Tibial nerve (tissue), 4 donors: ENCODE measurements around the gene PRR30. TPM values are rescaled to one million over a fixed set of nuclear protein-coding genes. Genes with fewer than 3 reads are reported as not detected.

Source experiments
- DNase-seq, 2 donors: peaks; one replicate each; pipeline ENCODE4 v3.0.0-alpha.2; 2019; ENCODE audit warnings: low spot score in 2 of 2
- H3K27ac ChIP-seq, 4 donors: fragments of 200-600 bp; sonication (generic) in 3 of 4; one replicate each; pipeline ENCODE4 v1.5.1; 2017 to 2019; ENCODE audit warnings: mild to moderate bottlenecking in 1 of 4
- H3K27me3 ChIP-seq, 2 donors: fragments of 200-600 bp; sonication (generic) in 1 of 2; one replicate each; pipeline versions ENCODE4 v1.5.1 to v1.6.0; 2017 to 2019
- H3K36me3 ChIP-seq, 3 donors: fragments of 200-600 bp; sonication (generic); one replicate each; pipeline ENCODE4 v1.5.1; 2018 to 2019
- H3K4me1 ChIP-seq, 4 donors: fragments of 200-600 bp; sonication (generic) in 3 of 4; one replicate each; pipeline ENCODE4 v1.5.1; 2017 to 2019
- H3K4me3 ChIP-seq, 4 donors: fragments of 200-600 bp; sonication (generic) in 3 of 4; one replicate each; pipeline ENCODE4 v1.5.1; 2017 to 2019; ENCODE audit warnings: mild to moderate bottlenecking in 1 of 4, moderate library complexity in 1 of 4
- H3K9me3 ChIP-seq, 4 donors: fragments of 200-600 bp; sonication (generic) in 3 of 4; one replicate each; pipeline ENCODE4 v1.5.1; 2017 to 2019
- EP300 ChIP-seq, 2 donors: sonication (generic); formaldehyde crosslinking; IDR thresholded peaks; one replicate each; pipeline ENCODE4 v1.6.1; 2017; ENCODE audit warnings: antibody characterized with exemption in 2 of 2, mild to moderate bottlenecking in 1 of 2
- POLR2A ChIP-seq, 2 donors: fragments of 450-650 bp; IDR thresholded peaks; one replicate each; pipeline ENCODE4 v1.6.1; 2017; ENCODE audit warnings: antibody characterized with exemption in 2 of 2, mild to moderate bottlenecking in 2 of 2, moderate library complexity in 2 of 2
- WGBS, 2 donors: methylation state at CpG; one replicate each; pipeline ENCODE4 v1.1.5; 2018; 5-methylcytosine and 5-hydroxymethylcytosine counted together
- total RNA-seq, 4 donors: library from RNA; depleted of rRNA; stranded (reverse); fragments of >200 nt; gene quantifications; one replicate each; pipeline ENCODE4 v1.1.0, GENCODE V29; 2016
- TF ChIP-seq, protein P1 (sequence below), 5 experiments: fragments of 200-600 bp in 3 of 5; fragments of 450-650 bp in 2 of 5; sonication (generic) in 3 of 5; IDR thresholded peaks; one replicate each; pipeline ENCODE4 v1.5.1; 2016 to 2019; ENCODE audit warnings: antibody characterized with exemption in 5 of 5, mild to moderate bottlenecking in 3 of 5, moderate library complexity in 2 of 5

The PRR30 gene
- total RNA-seq, 4 donors from 2014 or later = not detected

DNA sequence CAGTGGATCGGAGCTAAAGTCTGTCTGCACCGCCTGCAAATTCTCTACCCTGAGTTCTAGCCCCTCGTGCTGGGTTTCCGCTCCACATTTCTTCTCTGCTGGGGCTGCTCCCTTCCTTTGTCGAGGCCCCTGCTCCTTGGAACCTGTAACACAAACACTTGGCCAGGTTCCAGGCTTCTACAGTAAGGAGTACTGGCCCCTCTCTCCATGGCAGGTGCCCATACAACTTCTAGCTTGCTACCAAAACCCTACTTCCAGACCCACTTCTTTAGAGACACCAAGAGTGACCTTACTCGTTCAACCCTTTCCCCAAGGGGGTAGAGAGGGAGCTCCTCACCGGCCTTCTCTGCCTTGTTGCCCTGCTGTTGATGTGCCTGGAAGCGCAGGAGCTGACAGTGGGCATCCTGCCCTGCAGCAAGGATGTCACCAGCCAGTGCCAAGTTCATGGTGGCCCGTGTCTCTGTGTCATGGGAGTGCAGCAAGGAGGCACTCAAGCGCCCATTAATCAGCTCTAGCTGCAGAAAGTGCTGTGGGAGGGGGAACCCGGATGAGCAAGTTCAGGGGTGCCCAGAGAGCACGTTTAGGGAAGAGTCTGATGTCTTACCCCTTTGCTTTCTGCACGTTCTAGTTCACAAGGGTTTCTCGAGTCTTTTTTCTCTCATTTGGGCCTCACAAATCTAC lies 5.9 kb downstream of the PRR30 start:
- TF ChIP-seq, protein P1, sequence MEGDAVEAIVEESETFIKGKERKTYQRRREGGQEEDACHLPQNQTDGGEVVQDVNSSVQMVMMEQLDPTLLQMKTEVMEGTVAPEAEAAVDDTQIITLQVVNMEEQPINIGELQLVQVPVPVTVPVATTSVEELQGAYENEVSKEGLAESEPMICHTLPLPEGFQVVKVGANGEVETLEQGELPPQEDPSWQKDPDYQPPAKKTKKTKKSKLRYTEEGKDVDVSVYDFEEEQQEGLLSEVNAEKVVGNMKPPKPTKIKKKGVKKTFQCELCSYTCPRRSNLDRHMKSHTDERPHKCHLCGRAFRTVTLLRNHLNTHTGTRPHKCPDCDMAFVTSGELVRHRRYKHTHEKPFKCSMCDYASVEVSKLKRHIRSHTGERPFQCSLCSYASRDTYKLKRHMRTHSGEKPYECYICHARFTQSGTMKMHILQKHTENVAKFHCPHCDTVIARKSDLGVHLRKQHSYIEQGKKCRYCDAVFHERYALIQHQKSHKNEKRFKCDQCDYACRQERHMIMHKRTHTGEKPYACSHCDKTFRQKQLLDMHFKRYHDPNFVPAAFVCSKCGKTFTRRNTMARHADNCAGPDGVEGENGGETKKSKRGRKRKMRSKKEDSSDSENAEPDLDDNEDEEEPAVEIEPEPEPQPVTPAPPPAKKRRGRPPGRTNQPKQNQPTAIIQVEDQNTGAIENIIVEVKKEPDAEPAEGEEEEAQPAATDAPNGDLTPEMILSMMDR (IDR thresholded peaks at IDR 0.05) = no peak
- no peak for TF ChIP-seq POLR2A (IDR thresholded peaks at IDR 0.05)
- no peak for TF ChIP-seq EP300 (IDR thresholded peaks at IDR 0.05)
- WGBS, 2 donors = 41 to 46% methylated on average over 14 of the region's 14 CpGs
- peak overlapping the region in 3 of 4 donors; percentile 49 to 96 (median 86) for H3K27ac ChIP-seq

DNA sequence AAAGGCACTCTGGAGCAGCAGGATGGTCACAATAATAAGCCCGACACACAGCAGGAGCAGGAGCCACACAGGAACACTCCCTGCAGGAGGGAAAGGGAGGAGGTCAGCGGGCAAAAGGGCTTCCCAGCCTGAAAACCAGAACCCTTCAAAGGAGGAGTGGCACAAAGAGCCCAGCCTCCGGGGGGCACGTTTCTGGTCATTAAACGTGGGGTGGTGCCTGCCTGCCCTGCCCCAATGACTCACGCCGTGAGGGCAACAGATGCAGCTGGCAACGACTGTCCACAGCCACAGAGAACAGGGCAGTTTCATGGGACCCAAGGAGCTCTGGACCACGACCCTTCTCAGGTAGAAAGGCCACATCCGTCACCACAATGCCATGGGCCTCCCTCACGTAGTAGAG lies 7.8 kb downstream of the PRR30 start:
- H3K36me3 ChIP-seq = peaks cover 0 to 39% (median 9%) of the 10 kb centered on the region in 3 donors
- no peaks in the 10 kb centered on the region for H3K27me3 ChIP-seq
- 83 to 87% methylated on average over 11 of the region's 11 CpGs for WGBS, 2 donors
- no peak overlapping the region for H3K4me3 ChIP-seq
- H3K9me3 ChIP-seq = no peaks in the 10 kb centered on the region
- no peak overlapping the region for H3K27ac ChIP-seq
- H3K4me1 ChIP-seq = peaks cover 0 to 20% (median 12%) of the 10 kb centered on the region in 4 donors
- TF ChIP-seq, protein P1 (IDR thresholded peaks at IDR 0.05) = no peak
- no peak for TF ChIP-seq POLR2A (IDR thresholded peaks at IDR 0.05)
- no peak for TF ChIP-seq EP300 (IDR thresholded peaks at IDR 0.05)
- no peak for DNase-seq

More for the DNA sequence above, 5.9 kb downstream of the PRR30 start:
- H3K9me3 ChIP-seq = no peaks in the 10 kb centered on the region
- H3K36me3 ChIP-seq = peaks cover 0 to 39% (median 9%) of the 10 kb centered on the region in 3 donors
- DNase-seq = no peak
- H3K4me3 ChIP-seq = peak overlapping the region; percentile 70 to 100 (median 95)
- H3K27me3 ChIP-seq = no peaks in the 10 kb centered on the region
- peaks cover 0 to 20% (median 12%) of the 10 kb centered on the region in 4 donors for H3K4me1 ChIP-seq

GRCh38 chr2:27130396-27130795 lies 8.8 kb downstream of the PRR30 start:
- Histone ChIP-seq H3K4me1 (peaks cover 0 to 20% (median 12%) of the 10 kb centered on the region in 4 donors), H3K27ac (no peak overlapping the region), H3K27me3 (no peaks in the 10 kb centered on the region), H3K4me3 (no peak overlapping the region), H3K36me3 (peaks cover 0 to 39% (median 9%) of the 10 kb centered on the region in 3 donors), H3K9me3 (no peaks in the 10 kb centered on the region)
- no peak for TF ChIP-seq EP300 (IDR thresholded peaks at IDR 0.05)
- TF ChIP-seq, protein P1 (IDR thresholded peaks at IDR 0.05) = no peak
- no peak for TF ChIP-seq POLR2A (IDR thresholded peaks at IDR 0.05)
- no peak for DNase-seq
- 81% methylated on average over 10 of the region's 10 CpGs for WGBS, 2 donors

GRCh38 chr2:27128668-27129571 lies 10.3 kb downstream of the PRR30 start:
- H3K36me3 ChIP-seq = peaks cover 0 to 39% (median 9%) of the 10 kb centered on the region in 3 donors
- TF ChIP-seq EP300 (IDR thresholded peaks at IDR 0.05) (no peak), POLR2A (IDR thresholded peaks at IDR 0.05) (no peak)
- TF ChIP-seq, protein P1 (IDR thresholded peaks at IDR 0.05) = no peak
- no peak for DNase-seq
- no peaks in the 10 kb centered on the region for H3K27me3 ChIP-seq
- H3K4me3 ChIP-seq = no peak overlapping the region
- peaks cover 0 to 22% (median 12%) of the 10 kb centered on the region in 4 donors for H3K4me1 ChIP-seq
- no peak overlapping the region for H3K27ac ChIP-seq
- 74 to 77% methylated on average over 11 of the region's 11 CpGs for WGBS, 2 donors
- H3K9me3 ChIP-seq = no peaks in the 10 kb centered on the region
